HepG2 (cell line): ENCODE measurements around the gene PCIF1. TPM values are rescaled to one million over a fixed set of nuclear protein-coding genes. Genes with fewer than 3 reads are reported as not detected.

Experiments
- DPF2 ChIP-seq: sonication (generic); formaldehyde crosslinking; IDR thresholded peaks from 2 replicates; pipeline ENCODE4 v1.4.0; 2020; ENCODE audit warnings: mild to moderate bottlenecking, low read depth, missing genetic modification reagents, borderline replicate concordance
- ETV6 ChIP-seq: sonication (generic); formaldehyde crosslinking; conservative IDR thresholded peaks from 2 replicates; pipeline ENCODE4 v1.4.0; 2020; ENCODE audit warnings: missing genetic modification reagents
- FOSL1 ChIP-seq: sonication (generic); formaldehyde crosslinking; IDR thresholded peaks from 2 replicates; pipeline ENCODE4 v1.9.0; 2021; ENCODE audit warnings: missing genetic modification reagents, borderline replicate concordance
- GATA4 ChIP-seq: sonication (generic); IDR thresholded peaks from 2 replicates; pipeline ENCODE4 v1.6.1; 2016; ENCODE audit warnings: antibody characterized with exemption, low read depth, borderline replicate concordance
- GZF1 ChIP-seq: sonication (generic); formaldehyde crosslinking; IDR thresholded peaks from 2 replicates; pipeline ENCODE4 v1.5.1; 2020; ENCODE audit warnings: mild to moderate bottlenecking, missing genetic modification reagents
- NBN ChIP-seq: fragments of 450-650 bp; conservative IDR thresholded peaks from 2 replicates; pipeline ENCODE4 v1.6.1; 2017
- POLR2AphosphoS2 ChIP-seq: IDR thresholded peaks from 2 replicates; pipeline ENCODE4 v1.6.1; 2011; ENCODE audit warnings: low read depth, low read length, improper control_type of control experiment
- RBFOX2 ChIP-seq: fragments of 200-400 bp; formaldehyde crosslinking; IDR thresholded peaks from 2 replicates; pipeline ENCODE4 v1.6.1; 2017; ENCODE audit warnings: low read depth, mild to moderate bottlenecking, low read length
- SOX6 ChIP-seq, 2 experiments: fragments of 450-650 bp in 1 of 2; sonication (generic) in 1 of 2; formaldehyde crosslinking in 1 of 2; IDR thresholded peaks; 2 replicates each; pipeline versions ENCODE4 v1.4.0 to v1.6.1; 2017 to 2020; ENCODE audit warnings: antibody characterized with exemption in 1 of 2, mild to moderate bottlenecking in 1 of 2, missing genetic modification reagents in 1 of 2
- ZBTB1 ChIP-seq: sonication (generic); formaldehyde crosslinking; IDR thresholded peaks from 2 replicates; pipeline ENCODE4 v1.4.0; 2020; ENCODE audit warnings: missing genetic modification reagents, borderline replicate concordance
- ZNF180 ChIP-seq: sonication (generic); formaldehyde crosslinking; IDR thresholded peaks from 2 replicates; pipeline ENCODE4 v1.4.0; 2020; ENCODE audit warnings: low read depth, missing genetic modification reagents, borderline replicate concordance
- ZNF260 ChIP-seq: sonication (generic); formaldehyde crosslinking; IDR thresholded peaks from 2 replicates; pipeline ENCODE4 v1.4.0; 2020; ENCODE audit warnings: missing genetic modification reagents, low read depth, mild to moderate bottlenecking, borderline replicate concordance
- ZNF564 ChIP-seq: sonication (generic); formaldehyde crosslinking; IDR thresholded peaks from 2 replicates; pipeline ENCODE4 v1.8.1; 2023; ENCODE audit warnings: mild to moderate bottlenecking, missing genetic modification reagents
- ZNF616 ChIP-seq: sonication (generic); formaldehyde crosslinking; IDR thresholded peaks from 2 replicates; pipeline ENCODE4 v1.5.0; 2020; ENCODE audit warnings: low read depth, mild to moderate bottlenecking, missing genetic modification reagents
- ZNF678 ChIP-seq: sonication (generic); formaldehyde crosslinking; IDR thresholded peaks from 2 replicates; pipeline ENCODE4 v1.4.0; 2020; ENCODE audit warnings: mild to moderate bottlenecking, missing genetic modification reagents
- polyA plus RNA-seq, 8 experiments: library from polyadenylated mRNA; depleted of rRNA in 3 of 8; stranded (reverse) in 7 of 8; unstranded in 1 of 8; fragments of >200 nt; fragmentation: Illumina TruSeq in 4 of 8; extraction: Trizol in 4 of 8; gene quantifications; 2 replicates each; pipeline versions ENCODE4 v1.2.1 to v1.2.3, GENCODE V29; 2011 to 2016; ENCODE audit warnings: low read depth in 4 of 8, missing spikeins in 1 of 8, mixed read lengths in 1 of 8; ENCODE audit not compliant: insufficient read depth in 1 of 8
- total RNA-seq, 5 experiments: library from RNA; depleted of rRNA; stranded (reverse); fragments of >200 nt; fragmentation: Illumina TruSeq; extraction: Trizol; gene quantifications; 2 replicates each; pipeline ENCODE4 v1.2.3, GENCODE V29; 2016; ENCODE audit warnings: low read depth in 1 of 5
- TF ChIP-seq, protein P1 (sequence below): sonication (generic); formaldehyde crosslinking; IDR thresholded peaks from 2 replicates; pipeline ENCODE4 v1.9.0; 2022; ENCODE audit warnings: low read depth, missing genetic modification reagents
- TF ChIP-seq, protein P2 (sequence below): sonication (generic); formaldehyde crosslinking; IDR thresholded peaks from 2 replicates; pipeline ENCODE4 v1.8.1; 2023; ENCODE audit warnings: mild to moderate bottlenecking, missing genetic modification reagents
- TF ChIP-seq, protein P3 (sequence below), 2 experiments: sonication (generic) in 1 of 2; formaldehyde crosslinking in 1 of 2; IDR thresholded peaks; 2 replicates each; pipeline versions ENCODE4 v1.4.0 to v1.6.1; 2018 to 2020; ENCODE audit warnings: missing genetic modification reagents in 2 of 2, borderline replicate concordance in 1 of 2, low read depth in 1 of 2, mild to moderate bottlenecking in 1 of 2, missing biosample characterization in 1 of 2
- TF ChIP-seq, protein P4 (sequence below): sonication (generic); formaldehyde crosslinking; IDR thresholded peaks from 2 replicates; pipeline ENCODE4 v1.5.1; 2020; ENCODE audit warnings: missing genetic modification reagents, mild to moderate bottlenecking, borderline replicate concordance

PCIF1 gene
- total and polyA plus RNA-seq, 2 of the 13 experiments (the other 11 are each of a cell fraction or from before 2014, with no cell fraction given) = 20.9 to 24.4 TPM

DNA sequence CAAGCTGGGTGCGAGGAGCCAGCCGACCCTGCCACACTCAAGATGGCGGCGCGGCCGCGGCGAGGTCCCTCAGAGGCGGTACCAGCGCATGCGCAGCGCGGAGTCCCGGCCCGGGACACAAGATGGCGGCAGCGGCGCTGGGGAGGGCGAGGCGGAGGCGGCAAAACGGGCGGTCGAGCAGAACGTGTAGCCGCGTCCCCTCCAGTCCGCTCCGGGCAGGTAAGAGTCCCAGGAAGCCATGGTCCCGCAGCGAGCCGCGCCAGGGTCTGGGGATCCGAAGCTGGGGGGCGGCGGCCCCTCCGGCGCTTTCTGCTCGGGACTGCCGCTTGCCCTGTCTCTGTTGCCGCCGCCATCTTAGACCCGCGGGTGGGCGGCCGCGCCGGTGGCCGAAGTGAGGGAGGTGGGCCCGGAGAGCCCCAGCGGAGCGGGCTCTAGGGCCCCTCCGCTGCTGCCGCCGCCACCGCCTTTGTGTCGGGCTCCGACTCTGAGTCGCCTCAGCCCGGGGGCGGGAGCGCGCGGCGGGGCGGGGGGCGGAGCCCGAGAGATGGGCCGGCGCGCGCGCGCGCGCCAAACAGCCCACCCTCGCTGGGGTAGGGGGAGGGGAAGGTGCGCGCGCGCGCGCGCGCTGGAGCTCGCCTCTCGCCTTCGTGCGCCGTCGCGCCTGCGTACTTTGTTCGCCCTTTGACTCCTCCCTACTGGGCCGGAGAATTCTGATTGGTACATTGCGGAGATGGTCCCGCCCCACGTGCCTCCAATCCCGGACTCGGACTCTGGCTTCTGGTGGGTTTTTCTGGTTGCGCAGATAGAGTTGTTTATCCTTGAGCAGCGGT lies at the start of gene PCIF1 (continued):
- TF ChIP-seq, protein P1, sequence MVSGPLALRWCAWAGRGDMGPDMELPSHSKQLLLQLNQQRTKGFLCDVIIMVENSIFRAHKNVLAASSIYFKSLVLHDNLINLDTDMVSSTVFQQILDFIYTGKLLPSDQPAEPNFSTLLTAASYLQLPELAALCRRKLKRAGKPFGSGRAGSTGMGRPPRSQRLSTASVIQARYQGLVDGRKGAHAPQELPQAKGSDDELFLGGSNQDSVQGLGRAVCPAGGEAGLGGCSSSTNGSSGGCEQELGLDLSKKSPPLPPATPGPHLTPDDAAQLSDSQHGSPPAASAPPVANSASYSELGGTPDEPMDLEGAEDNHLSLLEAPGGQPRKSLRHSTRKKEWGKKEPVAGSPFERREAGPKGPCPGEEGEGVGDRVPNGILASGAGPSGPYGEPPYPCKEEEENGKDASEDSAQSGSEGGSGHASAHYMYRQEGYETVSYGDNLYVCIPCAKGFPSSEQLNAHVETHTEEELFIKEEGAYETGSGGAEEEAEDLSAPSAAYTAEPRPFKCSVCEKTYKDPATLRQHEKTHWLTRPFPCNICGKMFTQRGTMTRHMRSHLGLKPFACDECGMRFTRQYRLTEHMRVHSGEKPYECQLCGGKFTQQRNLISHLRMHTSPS = no peak; the same call in 1 of the 2 replicates
- no peak for TF ChIP-seq ZNF616
- TF ChIP-seq GZF1 (CRISPR knock-in tag) = 0 out of 2 replicates have a peak, but pooled peaks have one; percentile 12
- peak; percentile 93 for TF ChIP-seq ZNF678 (CRISPR knock-in tag)
- TF ChIP-seq, protein P2, sequence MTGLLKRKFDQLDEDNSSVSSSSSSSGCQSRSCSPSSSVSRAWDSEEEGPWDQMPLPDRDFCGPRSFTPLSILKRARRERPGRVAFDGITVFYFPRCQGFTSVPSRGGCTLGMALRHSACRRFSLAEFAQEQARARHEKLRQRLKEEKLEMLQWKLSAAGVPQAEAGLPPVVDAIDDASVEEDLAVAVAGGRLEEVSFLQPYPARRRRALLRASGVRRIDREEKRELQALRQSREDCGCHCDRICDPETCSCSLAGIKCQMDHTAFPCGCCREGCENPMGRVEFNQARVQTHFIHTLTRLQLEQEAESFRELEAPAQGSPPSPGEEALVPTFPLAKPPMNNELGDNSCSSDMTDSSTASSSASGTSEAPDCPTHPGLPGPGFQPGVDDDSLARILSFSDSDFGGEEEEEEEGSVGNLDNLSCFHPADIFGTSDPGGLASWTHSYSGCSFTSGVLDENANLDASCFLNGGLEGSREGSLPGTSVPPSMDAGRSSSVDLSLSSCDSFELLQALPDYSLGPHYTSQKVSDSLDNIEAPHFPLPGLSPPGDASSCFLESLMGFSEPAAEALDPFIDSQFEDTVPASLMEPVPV (CRISPR knock-in tag) = peak; percentile 88; the same call in 1 of the 2 replicates
- peak; percentile 93 for TF ChIP-seq ETV6 (CRISPR knock-in tag)
- TF ChIP-seq GATA4 = no peak; the same call in none of the 2 replicates
- peak; percentile 64; the same call in 1 of the 2 replicates for TF ChIP-seq ZNF564 (CRISPR knock-in tag)
- peak; percentile 100 for TF ChIP-seq RBFOX2
- TF ChIP-seq ZNF180 = no peak; the same call in 1 of the 2 replicates
- peak; percentile 93 for TF ChIP-seq POLR2AphosphoS2
- no peak for TF ChIP-seq ZNF260 (CRISPR knock-in tag)
- no peak for TF ChIP-seq SOX6 (IDR thresholded peaks at IDR 0.05)
- peak; percentile 51; the same call in 1 of the 2 replicates for TF ChIP-seq SOX6 (CRISPR knock-in tag; IDR thresholded peaks at IDR 0.05)
- no peak for TF ChIP-seq ZBTB1 (CRISPR knock-in tag)
- TF ChIP-seq, protein P3, sequence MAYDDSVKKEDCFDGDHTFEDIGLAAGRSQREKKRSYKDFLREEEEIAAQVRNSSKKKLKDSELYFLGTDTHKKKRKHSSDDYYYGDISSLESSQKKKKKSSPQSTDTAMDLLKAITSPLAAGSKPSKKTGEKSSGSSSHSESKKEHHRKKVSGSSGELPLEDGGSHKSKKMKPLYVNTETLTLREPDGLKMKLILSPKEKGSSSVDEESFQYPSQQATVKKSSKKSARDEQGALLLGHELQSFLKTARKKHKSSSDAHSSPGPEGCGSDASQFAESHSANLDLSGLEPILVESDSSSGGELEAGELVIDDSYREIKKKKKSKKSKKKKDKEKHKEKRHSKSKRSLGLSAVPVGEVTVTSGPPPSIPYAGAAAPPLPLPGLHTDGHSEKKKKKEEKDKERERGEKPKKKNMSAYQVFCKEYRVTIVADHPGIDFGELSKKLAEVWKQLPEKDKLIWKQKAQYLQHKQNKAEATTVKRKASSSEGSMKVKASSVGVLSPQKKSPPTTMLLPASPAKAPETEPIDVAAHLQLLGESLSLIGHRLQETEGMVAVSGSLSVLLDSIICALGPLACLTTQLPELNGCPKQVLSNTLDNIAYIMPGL (CRISPR knock-in tag; IDR thresholded peaks at IDR 0.05; ENCODE audit: borderline replicate concordance in 1 of 2, low read depth in 1 of 2) = peak; percentile 81 to 94
- peak; percentile 31; the same call in 1 of the 2 replicates for TF ChIP-seq FOSL1 (CRISPR knock-in tag)
- TF ChIP-seq NBN = no peak
- no peak for TF ChIP-seq DPF2 (CRISPR knock-in tag)
- TF ChIP-seq, protein P4, sequence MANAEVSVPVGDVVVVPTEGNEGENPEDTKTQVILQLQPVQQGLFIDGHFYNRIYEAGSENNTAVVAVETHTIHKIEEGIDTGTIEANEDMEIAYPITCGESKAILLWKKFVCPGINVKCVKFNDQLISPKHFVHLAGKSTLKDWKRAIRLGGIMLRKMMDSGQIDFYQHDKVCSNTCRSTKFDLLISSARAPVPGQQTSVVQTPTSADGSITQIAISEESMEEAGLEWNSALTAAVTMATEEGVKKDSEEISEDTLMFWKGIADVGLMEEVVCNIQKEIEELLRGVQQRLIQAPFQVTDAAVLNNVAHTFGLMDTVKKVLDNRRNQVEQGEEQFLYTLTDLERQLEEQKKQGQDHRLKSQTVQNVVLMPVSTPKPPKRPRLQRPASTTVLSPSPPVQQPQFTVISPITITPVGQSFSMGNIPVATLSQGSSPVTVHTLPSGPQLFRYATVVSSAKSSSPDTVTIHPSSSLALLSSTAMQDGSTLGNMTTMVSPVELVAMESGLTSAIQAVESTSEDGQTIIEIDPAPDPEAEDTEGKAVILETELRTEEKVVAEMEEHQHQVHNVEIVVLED (CRISPR knock-in tag) = peak; percentile 84
